ENCODE data around the gene ZNF136.

ZNF136 gene

DNA sequence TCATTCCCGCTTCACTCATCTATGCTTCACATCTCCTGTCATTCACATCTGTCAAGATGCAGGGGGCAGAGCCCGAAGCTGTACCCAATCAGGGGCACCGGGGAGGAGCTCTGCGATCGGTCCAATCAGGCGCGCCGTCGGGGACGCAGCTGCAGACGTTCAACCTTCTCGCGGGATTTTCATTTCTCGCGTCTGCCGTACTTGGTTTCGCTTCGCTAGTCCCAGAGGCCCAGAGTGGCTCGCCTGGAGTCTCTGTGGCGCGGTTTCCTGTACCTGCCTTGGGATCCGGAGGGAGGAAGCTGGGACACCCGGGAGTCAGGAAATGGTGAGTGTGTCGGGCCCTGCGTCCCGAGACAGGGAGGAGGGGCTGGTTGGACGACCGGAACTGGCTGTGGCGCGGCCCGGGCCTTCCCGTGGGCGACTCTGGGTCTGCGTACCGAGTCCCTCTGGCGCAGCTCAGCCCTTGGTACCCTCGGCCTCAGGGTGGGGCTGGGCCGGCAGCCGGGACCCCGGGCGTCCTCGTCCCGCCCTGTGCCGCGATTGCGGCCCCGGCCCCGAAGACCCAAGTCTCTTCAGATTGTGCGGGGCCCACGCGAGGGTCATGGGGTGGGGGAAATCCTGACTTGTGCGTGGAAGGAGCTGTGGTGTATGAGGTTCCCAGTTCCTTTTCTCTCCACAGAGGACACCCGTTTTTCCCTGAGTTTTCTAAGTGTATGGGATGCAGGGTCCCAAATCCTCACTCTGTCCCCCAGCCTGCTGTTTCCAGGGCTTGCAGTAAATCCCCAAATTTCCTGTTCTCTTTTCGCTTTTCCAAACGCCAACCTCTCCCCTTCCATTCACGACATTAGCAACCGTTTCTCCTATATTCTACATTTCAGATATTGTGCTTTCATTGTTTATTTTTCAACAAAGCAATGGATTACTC lies at the start of gene ZNF136:
Gene ZNF136 (plus strand): TSS at position 215 of the 925 bp plus-strand sequence. CDS start 108 bp downstream, at position 323.
- peaks cover 18% of the 10 kb centered on the region for H3K36me3 ChIP-seq (ENCODE audit: insufficient read depth, insufficient read length, low read length)
- TF ChIP-seq YY1 (IDR thresholded peaks at IDR 0.05; ENCODE audit: insufficient read depth, insufficient read length) (no peak), SUZ12 (IDR thresholded peaks at IDR 0.05; ENCODE audit: extremely low read depth, insufficient read depth, insufficient read length) (no peak), ZNF274 (IDR thresholded peaks at IDR 0.05; ENCODE audit: low read depth, low read length) (no peak)
- peak within 1 kb of the TSS; percentile 95 for H3K4me3 ChIP-seq (ENCODE audit: insufficient read length, low read depth)
- peak; percentile 97 for DNase-seq (ENCODE audit: low read depth, low spot score)
- no peaks in the 10 kb centered on the region for H3K27me3 ChIP-seq (ENCODE audit: insufficient read depth, insufficient read length)
- no peaks in the 10 kb centered on the region for H3K4me1 ChIP-seq (ENCODE audit: insufficient read depth, insufficient read length)
- H3K9ac ChIP-seq (ENCODE audit: insufficient read length, low read depth): peak within 1 kb of the TSS; percentile 96
- H3K9me3 ChIP-seq (ENCODE audit: insufficient read depth, low read length): no peaks in the 10 kb centered on the region; the same call in 1 of the 2 replicates

GRCh38 chr19:12113121-12113520 lies 49.8 kb upstream of the ZNF136 start:
- Histone ChIP-seq H3K36me3 (ENCODE audit: insufficient read depth, insufficient read length, low read length) (peaks cover 81% of the 10 kb centered on the region), H3K4me3 (ENCODE audit: insufficient read length, low read depth) (no peak overlapping the region), H3K4me1 (ENCODE audit: insufficient read depth, insufficient read length) (peaks cover 6% of the 10 kb centered on the region), H3K9ac (ENCODE audit: insufficient read length, low read depth) (no peak overlapping the region), H3K27me3 (ENCODE audit: insufficient read depth, insufficient read length) (no peaks in the 10 kb centered on the region), H3K9me3 (ENCODE audit: insufficient read depth, low read length) (peaks cover 55% of the 10 kb centered on the region)
- TF ChIP-seq SUZ12 (IDR thresholded peaks at IDR 0.05; ENCODE audit: extremely low read depth, insufficient read depth, insufficient read length) (no peak), YY1 (IDR thresholded peaks at IDR 0.05; ENCODE audit: insufficient read depth, insufficient read length) (no peak), ZNF274 (IDR thresholded peaks at IDR 0.05; ENCODE audit: low read depth, low read length) (no peak)
- no peak for DNase-seq (ENCODE audit: low read depth, low spot score)

DNA sequence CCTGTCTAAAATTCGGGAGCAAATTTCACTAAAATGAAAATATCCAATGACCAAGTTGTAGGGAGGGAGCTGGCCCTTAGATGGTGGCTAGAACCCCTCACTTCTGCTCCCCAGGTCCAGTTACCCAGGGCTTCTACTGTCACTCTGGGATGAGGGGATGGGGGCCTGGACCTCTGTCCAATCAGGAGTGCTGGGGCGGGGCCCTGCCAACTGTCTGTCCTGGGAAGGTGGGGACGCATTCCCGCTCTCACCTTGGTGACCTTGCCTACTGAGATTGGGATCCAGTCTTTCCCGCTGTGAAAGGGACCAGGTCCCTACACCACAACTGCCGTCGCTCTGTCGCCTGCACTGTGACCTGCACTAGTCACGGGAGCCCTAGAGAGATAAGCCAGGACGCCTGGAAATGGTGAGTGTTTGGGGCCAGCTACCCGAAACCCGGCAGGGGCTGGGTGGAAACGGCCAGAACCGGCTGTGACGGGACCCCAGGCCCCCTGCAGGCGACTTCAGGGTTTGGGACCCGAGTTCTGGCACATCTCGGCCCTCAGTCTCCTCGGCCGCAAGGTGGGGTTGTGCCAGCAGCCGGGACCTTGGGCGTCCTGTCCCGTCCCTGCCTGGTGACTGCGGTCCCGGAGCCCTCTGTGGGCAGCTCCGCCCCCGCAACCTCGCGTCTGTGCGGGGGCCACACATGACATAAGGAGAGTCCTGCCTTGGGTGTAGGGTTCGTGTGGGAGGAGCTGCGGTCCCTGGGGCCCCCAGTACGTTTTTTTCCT lies 45.5 kb upstream of the ZNF136 start:
- TF ChIP-seq SUZ12 (IDR thresholded peaks at IDR 0.05; ENCODE audit: extremely low read depth, insufficient read depth, insufficient read length) (no peak), YY1 (IDR thresholded peaks at IDR 0.05; ENCODE audit: insufficient read depth, insufficient read length) (no peak), ZNF274 (IDR thresholded peaks at IDR 0.05; ENCODE audit: low read depth, low read length) (no peak)

GRCh38 chr19:12126707-12127106 lies 36.2 kb upstream of the ZNF136 start:
- Histone ChIP-seq H3K9ac (ENCODE audit: insufficient read length, low read depth) (no peak overlapping the region), H3K27me3 (ENCODE audit: insufficient read depth, insufficient read length) (no peaks in the 10 kb centered on the region), H3K9me3 (ENCODE audit: insufficient read depth, low read length) (peaks cover 11% of the 10 kb centered on the region), H3K36me3 (ENCODE audit: insufficient read depth, insufficient read length, low read length) (peaks cover 12% of the 10 kb centered on the region), H3K4me3 (ENCODE audit: insufficient read length, low read depth) (no peak overlapping the region), H3K4me1 (ENCODE audit: insufficient read depth, insufficient read length) (no peaks in the 10 kb centered on the region)
- DNase-seq (ENCODE audit: low read depth, low spot score): no peak
- no peak for TF ChIP-seq ZNF274 (IDR thresholded peaks at IDR 0.05; ENCODE audit: low read depth, low read length)

More for the DNA sequence above, 45.5 kb upstream of the ZNF136 start:
- Histone ChIP-seq H3K4me1 (ENCODE audit: insufficient read depth, insufficient read length) (peaks cover 6% of the 10 kb centered on the region), H3K9ac (ENCODE audit: insufficient read length, low read depth) (no peak overlapping the region), H3K27me3 (ENCODE audit: insufficient read depth, insufficient read length) (no peaks in the 10 kb centered on the region), H3K9me3 (ENCODE audit: insufficient read depth, low read length) (peaks cover 20% of the 10 kb centered on the region), H3K36me3 (ENCODE audit: insufficient read depth, insufficient read length, low read length) (peaks cover 53% of the 10 kb centered on the region), H3K4me3 (ENCODE audit: insufficient read length, low read depth) (no peak overlapping the region)
- DNase-seq (ENCODE audit: low read depth, low spot score): no peak

DNA sequence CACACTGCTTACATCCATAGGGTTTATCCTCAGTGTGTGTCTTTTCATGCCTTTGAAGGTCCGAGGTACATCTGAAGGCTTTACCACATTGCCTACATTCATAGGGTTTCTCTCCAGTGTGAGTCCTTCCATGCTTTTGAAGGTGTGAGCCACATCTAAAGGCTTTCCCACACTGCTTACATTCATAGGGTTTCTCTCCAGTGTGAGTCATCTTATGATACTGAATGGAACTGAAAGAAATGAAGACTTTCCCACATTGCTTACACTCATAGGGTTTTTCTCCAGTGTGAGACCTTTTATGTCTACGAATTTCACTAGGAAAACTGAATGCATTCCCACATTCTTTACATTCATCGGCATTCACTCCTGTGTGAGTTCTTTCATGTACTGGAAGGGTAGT lies 29.8 kb upstream of the ZNF136 start:
- no peak for DNase-seq (ENCODE audit: low read depth, low spot score)
- peaks cover 67% of the 10 kb centered on the region for H3K36me3 ChIP-seq (ENCODE audit: insufficient read depth, insufficient read length, low read length)
- peaks cover 52% of the 10 kb centered on the region for H3K9me3 ChIP-seq (ENCODE audit: insufficient read depth, low read length)

DNA sequence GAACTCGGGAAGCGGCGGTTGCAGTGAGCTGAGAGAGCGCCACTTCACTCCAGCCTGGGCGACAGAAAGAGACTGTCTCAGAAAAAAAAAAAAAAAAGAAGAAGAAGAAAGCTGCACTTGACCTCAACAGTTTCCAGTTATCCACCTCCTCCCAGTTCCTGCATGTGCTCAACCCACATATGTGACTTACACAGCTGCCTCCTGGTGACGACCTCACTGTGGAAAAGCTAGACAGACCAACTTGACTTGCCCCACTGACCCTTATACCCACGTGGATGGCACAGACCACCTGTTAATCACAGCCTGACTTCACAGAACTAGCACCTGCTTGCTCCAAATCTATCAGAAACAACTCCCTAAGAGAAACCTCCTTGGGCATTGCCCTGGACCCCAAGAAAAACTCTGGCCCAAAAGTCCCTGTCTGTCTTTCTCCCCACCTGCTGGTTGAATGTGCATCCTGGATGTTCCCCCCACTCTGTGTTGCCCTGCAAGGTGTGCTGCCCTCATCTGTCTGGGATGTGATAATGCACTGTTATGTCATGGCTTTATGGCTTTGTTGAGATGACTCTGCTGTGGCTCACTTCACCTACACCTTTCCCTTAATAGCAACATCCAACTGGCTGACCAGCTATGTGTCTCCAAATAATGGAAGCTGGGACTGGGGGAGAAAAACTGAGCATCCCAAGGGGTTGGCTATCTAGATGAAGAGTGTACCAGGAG lies 25.5 kb upstream of the ZNF136 start:
- TF ChIP-seq SUZ12 (IDR thresholded peaks at IDR 0.05; ENCODE audit: extremely low read depth, insufficient read depth, insufficient read length): no peak
- no peak for TF ChIP-seq YY1 (IDR thresholded peaks at IDR 0.05; ENCODE audit: insufficient read depth, insufficient read length)
- no peak for TF ChIP-seq ZNF274 (IDR thresholded peaks at IDR 0.05; ENCODE audit: low read depth, low read length)
- Histone ChIP-seq H3K36me3 (ENCODE audit: insufficient read depth, insufficient read length, low read length) (peaks cover 63% of the 10 kb centered on the region), H3K9me3 (ENCODE audit: insufficient read depth, low read length) (peaks cover 34% of the 10 kb centered on the region), H3K4me3 (ENCODE audit: insufficient read length, low read depth) (no peak overlapping the region), H3K27me3 (ENCODE audit: insufficient read depth, insufficient read length) (no peaks in the 10 kb centered on the region), H3K4me1 (ENCODE audit: insufficient read depth, insufficient read length) (peaks cover 5% of the 10 kb centered on the region), H3K9ac (ENCODE audit: insufficient read length, low read depth) (no peak overlapping the region)
- DNase-seq (ENCODE audit: low read depth, low spot score): no peak

More for the DNA sequence above, 29.8 kb upstream of the ZNF136 start:
- Histone ChIP-seq H3K27me3 (ENCODE audit: insufficient read depth, insufficient read length) (no peaks in the 10 kb centered on the region), H3K9ac (ENCODE audit: insufficient read length, low read depth) (no peak overlapping the region), H3K4me3 (ENCODE audit: insufficient read length, low read depth) (no peak overlapping the region), H3K4me1 (ENCODE audit: insufficient read depth, insufficient read length) (no peaks in the 10 kb centered on the region)
- no peak for TF ChIP-seq SUZ12 (IDR thresholded peaks at IDR 0.05; ENCODE audit: extremely low read depth, insufficient read depth, insufficient read length)
- no peak for TF ChIP-seq ZNF274 (IDR thresholded peaks at IDR 0.05; ENCODE audit: low read depth, low read length)
- TF ChIP-seq YY1 (IDR thresholded peaks at IDR 0.05; ENCODE audit: insufficient read depth, insufficient read length): no peak

Data from NT2/D1 (cell line).